ENCODE measurements around the gene GPR32. TPM values are rescaled to one million over a fixed set of nuclear protein-coding genes. Genes with fewer than 3 reads are reported as not detected.
A peak's percentile ranks its signal among the peaks of the same experiment; 100 is the strongest.

GPR32 gene
- polyA plus RNA-seq, 3 donors = not detected

DNA sequence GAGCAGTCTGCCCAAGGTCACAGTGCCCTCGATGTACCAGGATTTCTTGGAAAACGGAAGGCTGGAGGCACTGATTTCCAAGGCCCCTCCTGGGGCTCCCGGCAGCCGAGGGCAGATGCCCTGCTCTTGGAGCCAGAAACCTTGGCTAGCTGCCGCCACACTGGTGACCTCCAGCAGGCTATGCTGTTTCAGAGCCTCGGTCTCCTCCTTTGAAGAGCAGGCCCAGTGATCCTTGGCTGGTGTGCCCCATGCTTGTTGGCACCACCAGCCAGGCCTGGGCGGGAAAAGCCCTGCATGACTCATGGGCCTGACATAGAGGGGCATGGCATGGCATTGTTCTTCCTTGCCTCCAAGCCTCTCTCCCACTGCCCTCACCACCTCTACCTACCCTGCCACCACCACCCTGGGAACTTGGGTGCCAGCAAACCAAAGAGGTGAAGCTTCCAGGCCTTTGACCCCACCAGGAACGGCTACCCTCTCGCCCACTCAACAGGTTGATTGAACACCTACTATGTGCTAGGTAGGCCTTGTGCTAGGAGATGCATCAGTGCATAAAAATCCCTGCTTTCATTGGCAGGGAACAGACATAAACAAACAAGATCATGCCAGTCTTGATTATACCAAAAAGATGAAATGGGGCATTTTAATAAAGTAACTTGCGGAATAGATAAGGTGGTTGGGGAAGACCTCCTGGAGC, 48.7 kb upstream of the GPR32 start:
- H3K9ac ChIP-seq (ENCODE audit: insufficient read depth, low read length, poor library complexity, severe bottlenecking) = no peak overlapping the region
- H2AFZ ChIP-seq (ENCODE audit: insufficient read depth, low read depth, low read length, poor library complexity, severe bottlenecking) = no peak overlapping the region
- H3K36me3 ChIP-seq (replicated peaks in 1 of 2; ENCODE audit: control insufficient read depth in 1 of 2, insufficient read depth in 2 of 2, low read length in 2 of 2) = no peaks in the 10 kb centered on the region
- H3K79me2 ChIP-seq (ENCODE audit: insufficient read depth, low read length) = peaks cover 10% of the 10 kb centered on the region
- TF ChIP-seq, protein P1, sequence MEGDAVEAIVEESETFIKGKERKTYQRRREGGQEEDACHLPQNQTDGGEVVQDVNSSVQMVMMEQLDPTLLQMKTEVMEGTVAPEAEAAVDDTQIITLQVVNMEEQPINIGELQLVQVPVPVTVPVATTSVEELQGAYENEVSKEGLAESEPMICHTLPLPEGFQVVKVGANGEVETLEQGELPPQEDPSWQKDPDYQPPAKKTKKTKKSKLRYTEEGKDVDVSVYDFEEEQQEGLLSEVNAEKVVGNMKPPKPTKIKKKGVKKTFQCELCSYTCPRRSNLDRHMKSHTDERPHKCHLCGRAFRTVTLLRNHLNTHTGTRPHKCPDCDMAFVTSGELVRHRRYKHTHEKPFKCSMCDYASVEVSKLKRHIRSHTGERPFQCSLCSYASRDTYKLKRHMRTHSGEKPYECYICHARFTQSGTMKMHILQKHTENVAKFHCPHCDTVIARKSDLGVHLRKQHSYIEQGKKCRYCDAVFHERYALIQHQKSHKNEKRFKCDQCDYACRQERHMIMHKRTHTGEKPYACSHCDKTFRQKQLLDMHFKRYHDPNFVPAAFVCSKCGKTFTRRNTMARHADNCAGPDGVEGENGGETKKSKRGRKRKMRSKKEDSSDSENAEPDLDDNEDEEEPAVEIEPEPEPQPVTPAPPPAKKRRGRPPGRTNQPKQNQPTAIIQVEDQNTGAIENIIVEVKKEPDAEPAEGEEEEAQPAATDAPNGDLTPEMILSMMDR (IDR thresholded peaks at IDR 0.05) = no peak
- H3K27me3 ChIP-seq (ENCODE audit: control insufficient read depth in 2 of 2, insufficient read depth in 2 of 2, low read length in 2 of 2) = peaks cover 5 to 58% of the 10 kb centered on the region in 2 donors
- H3K9me3 ChIP-seq (replicated peaks in 1 of 2; ENCODE audit: control insufficient read depth in 1 of 2, insufficient read depth in 1 of 2, low read length in 2 of 2) = no peaks in the 10 kb centered on the region
- H3K27ac ChIP-seq (ENCODE audit: low read depth in 1 of 2, low read length in 2 of 2) = no peak overlapping the region
- no peak overlapping the region for H3K4me2 ChIP-seq (replicated peaks; ENCODE audit: extremely low read depth, low read length, poor library complexity, severe bottlenecking)
- no peak for DNase-seq
- Mint-ChIP-seq H3K9me3 (peaks cover 0 to 23% (median 14%) of the 10 kb centered on the region in 7 donors), H3K4me3 (no peak overlapping the region), H3K36me3 (peaks cover 0 to 5% of the 10 kb centered on the region in 2 donors), H3K4me1 (peaks cover 45% of the 10 kb centered on the region), H3K27me3 (ENCODE audit: low read depth in 3 of 3) (peaks cover 53 to 86% (median 72%) of the 10 kb centered on the region in 3 donors), H3K27ac (no peak overlapping the region)
- H3K4me1 ChIP-seq (ENCODE audit: control insufficient read depth in 1 of 2, insufficient read depth in 2 of 2, low read length in 2 of 2) = peaks cover 33 to 49% of the 10 kb centered on the region in 2 donors
- 89% methylated on average over 8 of the region's 10 CpGs for WGBS (ENCODE audit: insufficient coverage)
- intact Hi-C loops (cut with micrococcal nuclease) = loop anchor here in 1 of 2 donors (5.0 kb wide), 1 partner anchor 61 kb away; no protein-coding TSS in a partner anchor
- no peak overlapping the region for H3K4me3 ChIP-seq (replicated peaks in 1 of 3; ENCODE audit: low read depth in 2 of 3, low read length in 3 of 3)
- H4K20me1 ChIP-seq (ENCODE audit: insufficient read depth, low read length) = no peaks in the 10 kb centered on the region

DNA sequence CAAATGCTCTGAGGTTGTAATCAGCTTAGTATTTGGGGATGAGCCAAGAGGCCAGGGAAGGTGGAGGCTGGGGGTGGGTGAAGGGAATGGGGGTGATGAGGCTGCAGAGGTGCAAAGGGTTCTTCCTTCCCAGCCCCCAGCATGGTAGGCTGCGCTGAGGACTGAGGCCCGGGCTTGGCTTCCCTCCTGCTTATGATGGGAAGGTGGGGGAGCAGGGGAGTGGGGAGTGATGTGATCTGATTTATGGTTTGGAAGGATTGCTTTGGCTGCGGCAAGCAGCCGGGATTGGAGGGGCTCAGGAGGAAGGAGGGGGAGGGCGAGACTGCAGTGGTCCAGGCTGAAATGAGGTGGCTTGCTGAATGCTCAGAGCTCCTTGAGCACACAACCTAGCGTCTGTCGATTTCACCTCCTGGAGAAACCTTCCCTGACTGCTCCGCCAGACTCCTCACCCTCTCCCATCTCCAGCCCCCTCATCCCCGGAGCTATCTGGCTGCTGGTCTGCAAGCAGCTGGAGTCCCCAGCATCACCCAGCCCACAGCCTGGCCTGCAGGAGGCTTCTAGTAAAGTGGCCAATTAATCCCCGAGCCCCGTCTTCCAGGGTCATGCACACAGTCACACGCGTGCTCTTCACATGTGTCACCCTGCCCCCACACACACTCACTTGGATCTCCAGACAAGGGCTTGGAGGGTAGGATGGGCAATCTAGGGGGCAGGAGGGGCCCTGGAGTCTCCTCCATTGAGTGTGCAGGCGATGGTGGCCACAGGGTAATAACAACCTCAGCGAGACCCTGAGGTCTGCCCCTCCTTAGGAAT, 47.9 kb upstream of the GPR32 start:
- peak overlapping the region; percentile 55 for H2AFZ ChIP-seq (ENCODE audit: insufficient read depth, low read depth, low read length, poor library complexity, severe bottlenecking)
- H3K27me3 ChIP-seq (ENCODE audit: control insufficient read depth in 2 of 2, insufficient read depth in 2 of 2, low read length in 2 of 2) = peaks cover 5 to 50% of the 10 kb centered on the region in 2 donors
- H4K20me1 ChIP-seq (ENCODE audit: insufficient read depth, low read length) = no peaks in the 10 kb centered on the region
- Mint-ChIP-seq H3K27ac (no peak overlapping the region), H3K4me1 (peaks cover 48% of the 10 kb centered on the region), H3K27me3 (ENCODE audit: low read depth in 3 of 3) (peaks cover 50 to 84% (median 73%) of the 10 kb centered on the region in 3 donors), H3K36me3 (peaks cover 0 to 8% of the 10 kb centered on the region in 2 donors), H3K4me3 (peak overlapping the region; percentile 85 to 96), H3K9me3 (peaks cover 0 to 22% (median 14%) of the 10 kb centered on the region in 7 donors)
- intact Hi-C loops (cut with micrococcal nuclease) = loop anchor here in 1 of 2 donors (5.0 kb wide), 1 partner anchor 60 kb away; no protein-coding TSS in a partner anchor
- peak overlapping the region; percentile 85 for H3K4me2 ChIP-seq (replicated peaks; ENCODE audit: extremely low read depth, low read length, poor library complexity, severe bottlenecking)
- no peak overlapping the region for H3K27ac ChIP-seq (ENCODE audit: low read depth in 1 of 2, low read length in 2 of 2)
- TF ChIP-seq, protein P1 (IDR thresholded peaks at IDR 0.05) = no peak
- H3K79me2 ChIP-seq (ENCODE audit: insufficient read depth, low read length) = peaks cover 10% of the 10 kb centered on the region
- H3K9me3 ChIP-seq (replicated peaks in 1 of 2; ENCODE audit: control insufficient read depth in 1 of 2, insufficient read depth in 1 of 2, low read length in 2 of 2) = no peaks in the 10 kb centered on the region
- H3K4me3 ChIP-seq (replicated peaks in 1 of 3; ENCODE audit: low read depth in 2 of 3, low read length in 3 of 3) = peak overlapping the region in 1 of 3 experiments; percentile 78
- 56% methylated on average over 9 of the region's 15 CpGs for WGBS (ENCODE audit: insufficient coverage)
- no peak overlapping the region for H3K9ac ChIP-seq (ENCODE audit: insufficient read depth, low read length, poor library complexity, severe bottlenecking)
- H3K36me3 ChIP-seq (replicated peaks in 1 of 2; ENCODE audit: control insufficient read depth in 1 of 2, insufficient read depth in 2 of 2, low read length in 2 of 2) = no peaks in the 10 kb centered on the region
- DNase-seq = no peak
- H3K4me1 ChIP-seq (ENCODE audit: control insufficient read depth in 1 of 2, insufficient read depth in 2 of 2, low read length in 2 of 2) = peaks cover 33 to 49% of the 10 kb centered on the region in 2 donors

All from CD14-positive monocyte (primary cell).